ENCODE results near the gene RGMA.

DNA sequence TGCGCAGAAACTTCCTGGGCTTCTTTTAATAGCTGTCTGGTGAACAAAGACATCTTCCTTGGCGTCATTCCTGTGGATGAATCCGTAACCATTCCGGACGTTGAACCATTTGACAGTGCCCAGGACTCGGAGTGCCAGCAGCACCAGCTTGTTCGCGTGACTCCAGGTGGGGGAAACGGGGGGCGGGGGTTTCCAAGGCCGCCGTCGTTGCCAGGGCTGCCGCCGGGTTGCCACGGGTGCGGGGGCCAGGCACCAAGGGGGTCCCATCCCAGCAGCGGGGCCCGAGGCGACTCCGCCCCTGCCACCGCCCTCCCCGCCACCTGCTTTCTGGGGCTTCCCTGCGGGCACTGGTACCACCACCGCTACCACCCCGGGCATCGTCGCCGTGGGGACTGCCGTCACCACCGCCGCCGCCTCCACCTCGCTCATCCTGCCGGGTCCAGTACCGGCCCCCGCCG is 22.8 kb downstream of the RGMA start:
- TF ChIP-seq, protein P1, sequence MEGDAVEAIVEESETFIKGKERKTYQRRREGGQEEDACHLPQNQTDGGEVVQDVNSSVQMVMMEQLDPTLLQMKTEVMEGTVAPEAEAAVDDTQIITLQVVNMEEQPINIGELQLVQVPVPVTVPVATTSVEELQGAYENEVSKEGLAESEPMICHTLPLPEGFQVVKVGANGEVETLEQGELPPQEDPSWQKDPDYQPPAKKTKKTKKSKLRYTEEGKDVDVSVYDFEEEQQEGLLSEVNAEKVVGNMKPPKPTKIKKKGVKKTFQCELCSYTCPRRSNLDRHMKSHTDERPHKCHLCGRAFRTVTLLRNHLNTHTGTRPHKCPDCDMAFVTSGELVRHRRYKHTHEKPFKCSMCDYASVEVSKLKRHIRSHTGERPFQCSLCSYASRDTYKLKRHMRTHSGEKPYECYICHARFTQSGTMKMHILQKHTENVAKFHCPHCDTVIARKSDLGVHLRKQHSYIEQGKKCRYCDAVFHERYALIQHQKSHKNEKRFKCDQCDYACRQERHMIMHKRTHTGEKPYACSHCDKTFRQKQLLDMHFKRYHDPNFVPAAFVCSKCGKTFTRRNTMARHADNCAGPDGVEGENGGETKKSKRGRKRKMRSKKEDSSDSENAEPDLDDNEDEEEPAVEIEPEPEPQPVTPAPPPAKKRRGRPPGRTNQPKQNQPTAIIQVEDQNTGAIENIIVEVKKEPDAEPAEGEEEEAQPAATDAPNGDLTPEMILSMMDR (IDR thresholded peaks at IDR 0.05; ENCODE audit: poor library complexity), result no peak
- TF ChIP-seq EZH2 (IDR thresholded peaks at IDR 0.05; ENCODE audit: borderline replicate concordance) (no peak), EZH2phosphoT487 (IDR thresholded peaks at IDR 0.05; ENCODE audit: low read depth, severe bottlenecking, unreplicated experiment) (no peak)
